Keratinocyte (primary cell): ENCODE results near the gene TMEM233. TPM values are rescaled to one million over a fixed set of nuclear protein-coding genes. Genes with fewer than 3 reads are reported as not detected.

Experiments used
- DNase-seq: peaks from one replicate; pipeline ENCODE4 v3.0.0-alpha.2; 2011; ENCODE audit warnings: low read depth, missing footprints, low spot score
- FAIRE-seq: peaks from 2 replicates; lab custom pipeline; 2011; peaks lifted over from hg19 to GRCh38; lab: Jason Lieb, UNC
- H2AFZ ChIP-seq: 2 replicates; pipeline ENCODE4 v1.6.0; 2012; ENCODE audit warnings: low read length, control low read depth, inconsistent platforms; ENCODE audit not compliant: control insufficient read depth
- H3K27ac ChIP-seq: 2 replicates; pipeline ENCODE4 v1.5.1; 2011; ENCODE audit warnings: low read length; ENCODE audit not compliant: control insufficient read depth, insufficient read depth
- H3K27me3 ChIP-seq: 3 replicates; pipeline ENCODE4 v1.6.0; 2011; ENCODE audit warnings: low read length; ENCODE audit not compliant: control insufficient read depth, insufficient read depth; ENCODE audit errors: extremely low read depth
- H3K36me3 ChIP-seq, 2 experiments: 2 replicates in 1 of 2; 3 replicates in 1 of 2; pipeline ENCODE4 v1.5.1; 2011; ENCODE audit warnings: low read length in 2 of 2, mild to moderate bottlenecking in 1 of 2; ENCODE audit not compliant: control insufficient read depth in 2 of 2, insufficient read depth in 2 of 2; ENCODE audit errors: extremely low read depth in 1 of 2
- H3K4me1 ChIP-seq: 3 replicates; pipeline ENCODE4 v1.5.1; 2011; ENCODE audit warnings: low read length; ENCODE audit not compliant: control insufficient read depth, insufficient read depth; ENCODE audit errors: extremely low read depth
- H3K4me2 ChIP-seq: 3 replicates; pipeline ENCODE4 v1.6.0; 2011; ENCODE audit warnings: low read depth, low read length; ENCODE audit not compliant: control insufficient read depth, insufficient read depth; ENCODE audit errors: extremely low read depth
- H3K4me3 ChIP-seq, 3 experiments: fragments of 200-600 bp in 1 of 3; sonication (generic) in 1 of 3; 2 replicates in 2 of 3; 3 replicates in 1 of 3; pipeline ENCODE4 v1.5.1; 2011 to 2016; ENCODE audit warnings: low read length in 3 of 3, mild to moderate bottlenecking in 3 of 3, control low read depth in 2 of 3, inconsistent platforms in 1 of 3, low read depth in 1 of 3, mixed read lengths in 1 of 3, mixed run types in 1 of 3, moderate library complexity in 1 of 3; ENCODE audit not compliant: control insufficient read depth in 2 of 3, insufficient read depth in 2 of 3; ENCODE audit errors: extremely low read depth in 1 of 3
- H3K79me2 ChIP-seq: 2 replicates; pipeline ENCODE4 v1.6.0; 2012; ENCODE audit warnings: low read length; ENCODE audit not compliant: control insufficient read depth, insufficient read depth
- H3K9ac ChIP-seq: 3 replicates; pipeline ENCODE4 v1.6.0; 2011; ENCODE audit warnings: low read length; ENCODE audit not compliant: control insufficient read depth, insufficient read depth; ENCODE audit errors: extremely low read depth
- H3K9me1 ChIP-seq: 3 replicates; pipeline ENCODE4 v1.6.0; 2011; ENCODE audit warnings: low read length; ENCODE audit not compliant: control insufficient read depth, insufficient read depth; ENCODE audit errors: extremely low read depth
- H3K9me3 ChIP-seq: 2 replicates; pipeline ENCODE4 v1.5.1; 2012; ENCODE audit warnings: low read depth, low read length; ENCODE audit not compliant: control insufficient read depth
- H4K20me1 ChIP-seq: 3 replicates; pipeline ENCODE4 v1.6.0; 2011; ENCODE audit warnings: low read length; ENCODE audit not compliant: control insufficient read depth, insufficient read depth; ENCODE audit errors: extremely low read depth
- EZH2 ChIP-seq: IDR thresholded peaks from one replicate; pipeline ENCODE4 v1.6.1; 2012; ENCODE audit warnings: inconsistent platforms, mild to moderate bottlenecking, low read length, moderate library complexity
- dilution Hi-C: fragments of 300-500 bp; cut with MboI; formaldehyde crosslinking; loops from one replicate; pipeline ENCODE4 v1.7.0; 2020; ENCODE audit warnings: low sequenced_read_pairs; ENCODE audit not compliant: extremely low pct_ligation_motif_present
- polyA plus RNA-seq, 5 experiments: library from polyadenylated mRNA; depleted of rRNA in 3 of 5; stranded (reverse) in 3 of 5; stranded (forward) in 1 of 5; unstranded in 1 of 5; fragments of >200 nt; gene quantifications; 1 replicate in 1 of 5; 2 replicates in 3 of 5; 3 replicates in 1 of 5; pipeline versions ENCODE4 v1.2.1 to v1.2.3, GENCODE V29; 2011 to 2012; ENCODE audit warnings: missing spikeins in 2 of 5, low read depth in 1 of 5, low replicate concordance in 1 of 5
- TF ChIP-seq, protein P1 (sequence below), 3 experiments: IDR thresholded peaks in 1 of 3; conservative IDR thresholded peaks in 1 of 3; optimal IDR thresholded peaks in 1 of 3; 2 replicates in 2 of 3; 3 replicates in 1 of 3; pipeline versions ENCODE3 to v1.5.1; 2011; ENCODE audit warnings: low read length in 3 of 3, mild to moderate bottlenecking in 3 of 3, moderate library complexity in 2 of 3, control low read depth in 1 of 3, inconsistent platforms in 1 of 3; ENCODE audit not compliant: insufficient read depth in 2 of 3; ENCODE audit errors: extremely low read depth in 1 of 3

Gene TMEM233
- polyA plus RNA-seq, 1 donor (not counting 4 experiments of a cell fraction or from before 2014, with no cell fraction given) = not detected

DNA sequence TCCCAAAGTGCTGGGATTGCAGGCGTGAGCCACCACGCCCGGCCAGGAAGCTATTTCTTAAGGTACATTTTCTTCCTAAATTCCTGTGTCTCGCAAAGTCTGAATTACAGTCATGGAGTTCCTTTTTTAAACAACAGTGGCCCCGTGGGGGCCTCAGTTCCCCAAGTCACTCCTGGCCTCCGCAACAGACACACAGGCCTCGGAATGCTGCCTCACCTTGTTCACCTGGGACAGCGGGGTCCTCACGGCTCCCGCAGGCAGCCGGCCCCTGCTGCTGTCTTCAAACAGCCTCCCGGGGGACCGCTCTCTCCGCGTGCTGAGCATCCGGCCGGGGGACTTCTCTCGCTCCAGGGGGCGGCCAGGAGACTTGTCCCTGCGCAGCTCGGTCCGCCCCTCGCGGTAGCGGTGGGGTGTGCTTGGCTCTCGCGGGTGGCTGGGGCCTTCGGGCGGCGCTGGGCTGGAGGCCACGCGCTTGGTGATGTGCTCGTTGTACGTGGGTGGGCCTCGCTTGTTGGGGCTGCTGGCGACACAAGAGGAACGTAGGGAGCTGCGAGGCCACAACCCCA lies 96.4 kb downstream of the TMEM233 start:
- Histone ChIP-seq H3K9me1 (no peaks in the 10 kb centered on the region), H3K9ac (no peak overlapping the region), H3K36me3 (peaks cover 0 to 5% of the 10 kb centered on the region in 2 experiments), H3K27ac (no peak overlapping the region), H4K20me1 (no peaks in the 10 kb centered on the region), H3K79me2 (no peaks in the 10 kb centered on the region), H3K4me2 (no peak overlapping the region), H3K4me3 (no peak overlapping the region), H2AFZ (no peak overlapping the region), H3K9me3 (no peaks in the 10 kb centered on the region), H3K4me1 (peaks cover 3% of the 10 kb centered on the region), H3K27me3 (no peaks in the 10 kb centered on the region)
- no peak for FAIRE-seq
- TF ChIP-seq, protein P1, sequence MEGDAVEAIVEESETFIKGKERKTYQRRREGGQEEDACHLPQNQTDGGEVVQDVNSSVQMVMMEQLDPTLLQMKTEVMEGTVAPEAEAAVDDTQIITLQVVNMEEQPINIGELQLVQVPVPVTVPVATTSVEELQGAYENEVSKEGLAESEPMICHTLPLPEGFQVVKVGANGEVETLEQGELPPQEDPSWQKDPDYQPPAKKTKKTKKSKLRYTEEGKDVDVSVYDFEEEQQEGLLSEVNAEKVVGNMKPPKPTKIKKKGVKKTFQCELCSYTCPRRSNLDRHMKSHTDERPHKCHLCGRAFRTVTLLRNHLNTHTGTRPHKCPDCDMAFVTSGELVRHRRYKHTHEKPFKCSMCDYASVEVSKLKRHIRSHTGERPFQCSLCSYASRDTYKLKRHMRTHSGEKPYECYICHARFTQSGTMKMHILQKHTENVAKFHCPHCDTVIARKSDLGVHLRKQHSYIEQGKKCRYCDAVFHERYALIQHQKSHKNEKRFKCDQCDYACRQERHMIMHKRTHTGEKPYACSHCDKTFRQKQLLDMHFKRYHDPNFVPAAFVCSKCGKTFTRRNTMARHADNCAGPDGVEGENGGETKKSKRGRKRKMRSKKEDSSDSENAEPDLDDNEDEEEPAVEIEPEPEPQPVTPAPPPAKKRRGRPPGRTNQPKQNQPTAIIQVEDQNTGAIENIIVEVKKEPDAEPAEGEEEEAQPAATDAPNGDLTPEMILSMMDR (optimal IDR thresholded peaks at IDR 0.05 in 1 of 3, IDR thresholded peaks at IDR 0.05 in 1 of 3, conservative IDR thresholded peaks at IDR 0.05 in 1 of 3; ENCODE audit: extremely low read depth in 1 of 3, insufficient read depth in 2 of 3, low read length in 3 of 3) = no peak
- TF ChIP-seq EZH2 = no peak
- DNase-seq = no peak
- dilution Hi-C loops = no loop called here

GRCh38 chr12:119691202-119691810 lies 97.7 kb downstream of the TMEM233 start:
- DNase-seq = no peak
- no peak for TF ChIP-seq EZH2
- TF ChIP-seq, protein P1 (optimal IDR thresholded peaks at IDR 0.05 in 1 of 3, IDR thresholded peaks at IDR 0.05 in 1 of 3, conservative IDR thresholded peaks at IDR 0.05 in 1 of 3; ENCODE audit: extremely low read depth in 1 of 3, insufficient read depth in 2 of 3, low read length in 3 of 3) = no peak
- no peaks in the 10 kb centered on the region for H3K9me3 ChIP-seq
- H3K9me1 ChIP-seq = no peaks in the 10 kb centered on the region
- no peak overlapping the region for H3K27ac ChIP-seq
- H3K36me3 ChIP-seq = peaks cover 0 to 5% of the 10 kb centered on the region in 2 experiments
- no peak for FAIRE-seq
- H3K4me3 ChIP-seq = no peak overlapping the region
- dilution Hi-C loops = no loop called here
- no peaks in the 10 kb centered on the region for H3K79me2 ChIP-seq
- no peak overlapping the region for H2AFZ ChIP-seq
- H3K4me2 ChIP-seq = no peak overlapping the region
- H4K20me1 ChIP-seq = no peaks in the 10 kb centered on the region
- no peaks in the 10 kb centered on the region for H3K27me3 ChIP-seq
- no peak overlapping the region for H3K9ac ChIP-seq
- peaks cover 3% of the 10 kb centered on the region for H3K4me1 ChIP-seq
